GM18907 (cell line): ENCODE measurements around the gene UBA3.
A peak's percentile ranks its signal among the peaks of the same experiment; 100 is the strongest.

Experiments
- ATAC-seq: cut with Tn5 transposase; IDR thresholded peaks from one replicate; pipeline ENCODE4 v1.9.1; 2021; ENCODE audit warnings: mild to moderate bottlenecking, moderate library complexity; ENCODE audit not compliant: unreplicated experiment

The UBA3 gene

DNA sequence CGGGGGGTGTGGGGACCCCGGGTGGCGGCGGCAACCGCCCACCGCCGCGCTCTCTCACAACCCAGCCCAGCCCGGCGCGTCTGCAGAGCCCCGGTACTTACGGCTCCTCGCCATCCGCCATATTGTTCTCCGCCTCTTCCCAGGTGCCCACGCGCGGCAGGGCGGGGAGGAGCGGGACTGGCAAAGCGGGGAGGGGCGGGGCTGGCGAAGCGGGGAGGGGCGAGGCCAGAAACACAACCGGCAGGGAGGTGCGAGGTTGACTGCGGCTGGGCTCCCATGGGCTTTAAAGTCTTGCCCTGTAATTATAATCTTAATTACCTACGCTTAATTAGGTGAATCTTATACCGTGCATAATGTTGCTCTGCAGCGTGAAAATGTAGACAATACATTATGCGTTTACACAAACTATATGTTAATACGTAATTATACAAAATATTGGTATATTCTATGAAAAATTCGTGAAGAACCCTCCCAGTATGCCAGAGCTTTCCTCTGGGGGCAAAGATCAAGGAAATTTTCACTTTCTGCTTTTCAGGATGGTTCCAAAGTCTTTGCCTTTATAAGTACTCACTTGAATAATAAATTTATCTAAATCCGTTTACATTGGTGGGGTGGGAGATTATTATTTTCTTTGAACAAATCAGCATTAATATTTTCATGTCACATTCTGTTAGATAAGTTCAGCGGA is at the start of gene UBA3:
Gene UBA3, minus strand, starts transcription at position 133 of the 688 bp plus-strand sequence. Its CDS starts 12 bp downstream, at position 121.
- ATAC-seq: peak; percentile 53

DNA sequence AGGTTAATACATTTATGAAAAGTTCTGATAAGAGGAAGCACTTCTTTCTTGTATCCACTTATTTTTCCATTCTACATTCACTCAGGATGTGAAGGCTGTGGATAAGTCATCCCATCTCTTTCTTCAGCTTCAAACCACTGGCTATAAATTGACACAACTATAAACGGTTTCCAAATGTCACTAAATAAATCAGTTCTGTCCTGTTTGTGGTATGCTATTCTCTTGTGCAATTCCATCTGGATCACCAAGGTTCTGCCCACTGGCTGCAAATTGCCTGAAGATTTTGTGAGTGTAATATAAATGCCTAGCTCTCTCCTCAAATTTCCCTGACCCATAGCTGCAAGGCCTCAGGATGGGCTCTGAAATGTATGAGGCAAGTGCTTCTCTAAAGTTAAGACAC is 49.4 kb upstream of the UBA3 start:
- no peak for ATAC-seq

DNA sequence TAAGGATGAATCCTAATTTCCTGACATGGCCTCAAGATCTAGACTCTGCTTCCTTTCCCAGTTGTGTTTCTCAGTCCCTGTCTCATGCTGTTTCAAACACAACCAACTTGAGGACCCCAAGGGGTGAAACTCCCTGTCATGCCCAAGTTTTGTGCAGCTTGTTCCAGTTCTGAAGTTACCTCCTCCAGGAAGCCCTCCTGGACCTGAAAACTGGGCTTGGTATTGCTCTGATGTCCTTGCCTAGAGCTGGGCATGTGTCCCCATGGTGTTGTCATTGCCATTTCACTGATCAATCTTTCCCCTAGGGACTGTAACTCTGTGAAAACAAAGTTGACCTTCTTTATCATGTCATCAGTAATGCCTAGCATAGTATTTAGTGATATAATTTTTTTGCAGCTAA is 48.3 kb upstream of the UBA3 start:
- ATAC-seq: no peak

DNA sequence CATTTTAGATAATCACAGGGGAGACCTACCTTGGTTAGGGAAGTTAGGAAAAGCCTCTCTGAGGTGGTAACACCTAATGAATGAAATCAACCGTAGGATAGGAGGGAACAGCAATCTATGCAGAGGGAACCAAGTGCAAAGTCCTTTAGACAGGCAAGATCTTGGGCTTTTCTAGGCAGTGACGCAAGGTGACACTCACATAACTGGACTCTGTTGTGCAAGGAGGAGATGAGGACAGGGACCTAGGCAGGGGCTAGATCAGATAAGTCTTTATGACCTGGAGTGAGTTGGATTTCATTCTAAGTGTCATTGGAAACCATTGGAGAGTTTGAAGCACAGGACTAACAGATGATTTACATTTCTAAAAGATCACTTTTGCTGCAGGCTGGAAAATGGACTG is 46.8 kb upstream of the UBA3 start:
- no peak for ATAC-seq

DNA sequence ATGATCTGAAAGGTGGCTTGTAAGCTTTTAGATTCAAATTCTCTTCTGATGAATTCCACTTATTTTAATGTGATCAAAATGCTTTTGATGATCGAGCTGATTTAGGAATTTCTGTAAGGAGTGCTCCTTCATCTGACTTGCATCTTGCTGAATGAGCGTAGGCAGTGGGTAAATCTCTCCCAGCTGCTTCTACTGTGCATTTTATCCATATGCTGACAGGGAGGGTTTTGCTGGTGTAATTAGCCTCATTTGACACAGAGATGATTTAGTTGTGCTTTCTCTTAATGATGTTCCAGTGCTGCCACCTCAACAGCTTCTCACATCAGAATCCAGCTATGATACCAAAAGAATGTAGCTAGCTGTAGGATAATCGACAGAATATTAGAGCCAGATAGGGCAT is 46.1 kb upstream of the UBA3 start:
- no peak for ATAC-seq

DNA sequence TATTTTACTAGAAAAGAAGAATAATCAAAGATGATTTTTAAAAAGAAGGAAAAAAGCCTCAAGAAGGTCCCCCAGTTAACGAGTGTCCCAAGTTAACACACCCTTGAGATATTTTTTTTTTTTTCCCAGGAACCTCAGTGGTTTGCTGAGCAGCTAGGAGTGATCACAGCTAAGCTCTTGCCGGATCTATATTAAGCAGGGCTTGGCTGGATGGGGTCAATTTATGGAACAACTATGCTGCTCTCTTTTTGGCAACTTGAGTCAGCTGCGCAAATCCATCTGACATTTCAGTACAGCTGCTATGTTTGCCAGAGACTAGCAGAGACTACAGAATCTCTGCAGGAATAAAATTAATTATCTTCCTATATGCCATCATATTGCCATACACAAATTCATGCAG is 42.2 kb upstream of the UBA3 start, which contains the start of gene LMOD3:
Gene LMOD3, minus strand, starts transcription at position 193 of the 400 bp plus-strand sequence. CDS start 209 bp downstream, outside the sequence.
- no peak for ATAC-seq

DNA sequence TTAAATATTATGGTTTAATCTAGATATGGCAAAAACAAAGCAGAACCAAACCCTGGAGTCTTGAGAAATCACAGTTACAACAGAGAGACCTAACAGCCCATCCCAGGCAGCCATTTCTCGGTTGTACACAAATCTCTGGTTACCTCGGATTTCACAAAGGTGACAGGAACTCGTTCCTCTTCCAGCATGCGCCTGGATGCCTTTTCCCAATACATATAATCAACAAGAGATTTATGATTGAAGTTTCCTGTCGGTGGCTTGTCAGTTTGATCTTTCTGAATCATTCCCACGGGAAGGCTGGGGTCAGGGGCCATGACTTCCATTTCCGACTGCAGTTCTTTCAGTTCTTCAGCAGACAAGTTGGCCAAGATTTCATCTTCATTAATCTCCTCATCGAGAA is 41.8 kb upstream of the UBA3 start:
- ATAC-seq: no peak

DNA sequence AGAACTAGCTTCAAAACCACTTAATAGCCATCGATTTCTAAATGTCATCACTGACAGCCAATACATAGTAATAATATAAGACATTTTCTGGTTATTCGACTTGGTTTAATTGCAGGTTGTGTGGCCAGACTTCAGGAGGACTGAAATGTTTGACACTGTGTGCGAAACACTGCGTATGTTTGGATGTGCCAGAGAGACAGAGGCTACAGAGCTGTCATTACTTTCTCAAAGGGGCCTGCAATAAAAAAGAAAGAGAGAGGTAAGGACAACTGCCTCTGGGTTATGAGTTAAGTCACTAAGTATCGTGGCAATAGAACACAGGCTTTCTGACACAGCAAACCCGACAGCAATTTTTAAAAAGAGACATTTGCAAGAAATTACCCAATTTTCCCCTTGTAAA is 41.3 kb upstream of the UBA3 start:
- ATAC-seq: no peak

DNA sequence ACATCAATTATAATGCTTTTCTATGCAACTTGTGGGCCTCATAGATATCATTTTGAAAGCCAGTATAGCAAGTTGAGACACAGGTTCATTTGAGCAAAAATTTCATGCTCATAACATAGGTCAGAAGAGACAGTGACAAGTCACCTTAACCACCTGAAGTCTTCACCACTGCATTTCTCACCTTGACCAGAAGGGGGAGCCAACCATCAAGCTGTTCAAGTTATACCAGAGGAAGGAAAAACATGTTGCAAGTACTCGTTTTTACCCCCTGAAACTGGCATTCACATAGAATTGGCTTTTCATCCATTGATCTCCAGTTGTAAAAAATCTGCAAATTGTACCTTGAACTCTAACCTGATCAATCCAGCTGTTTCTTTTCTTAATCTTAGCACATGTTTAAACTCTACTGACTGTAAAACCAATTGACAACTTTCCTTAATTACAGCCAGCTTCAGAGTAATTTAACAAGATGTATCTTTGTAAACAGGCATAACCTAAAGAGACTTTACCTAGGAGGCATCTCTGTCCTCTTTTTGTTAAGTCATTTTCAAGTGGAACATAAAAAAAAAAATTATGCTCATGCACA is 40.8 kb upstream of the UBA3 start:
- peak; percentile 89 for ATAC-seq

DNA sequence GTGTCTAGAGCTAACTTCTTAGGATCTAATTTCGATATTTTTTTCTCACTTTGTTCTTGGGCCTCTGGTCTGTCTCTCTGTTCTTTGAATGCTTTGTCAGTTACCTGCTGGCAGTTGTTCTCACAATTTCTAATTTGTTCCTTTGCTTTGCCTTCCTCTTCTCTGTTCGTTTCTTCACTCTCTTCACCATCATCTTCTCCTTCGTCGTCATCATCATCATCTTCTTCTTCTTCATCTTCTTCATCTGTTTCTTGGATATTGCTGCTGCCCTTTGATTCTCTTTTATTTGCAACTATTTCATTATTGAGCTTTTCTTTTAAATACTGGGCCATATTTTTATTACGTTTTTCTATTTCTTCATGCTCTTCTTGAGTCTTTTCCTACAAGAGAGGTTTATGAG is 39.5 kb upstream of the UBA3 start:
- no peak for ATAC-seq

DNA sequence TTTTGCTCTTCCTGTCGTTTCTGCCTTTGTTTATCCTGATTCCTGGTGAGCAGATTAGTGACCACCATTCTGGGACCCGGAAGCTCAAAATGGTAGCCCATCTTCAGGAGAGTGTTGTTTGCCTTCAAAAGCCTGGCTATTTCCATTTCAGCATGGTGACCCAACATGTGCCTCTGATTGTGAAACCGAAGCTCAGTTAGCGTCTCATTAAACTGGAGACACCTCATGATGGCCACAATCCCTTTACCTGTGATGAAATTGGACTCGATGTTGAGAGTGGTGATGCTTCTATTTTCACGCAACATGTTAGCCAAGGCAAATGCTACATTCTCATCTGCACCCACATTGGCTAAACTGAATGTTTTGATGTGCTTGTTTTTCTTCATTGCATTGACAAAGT is 39.0 kb upstream of the UBA3 start:
- ATAC-seq: no peak

DNA sequence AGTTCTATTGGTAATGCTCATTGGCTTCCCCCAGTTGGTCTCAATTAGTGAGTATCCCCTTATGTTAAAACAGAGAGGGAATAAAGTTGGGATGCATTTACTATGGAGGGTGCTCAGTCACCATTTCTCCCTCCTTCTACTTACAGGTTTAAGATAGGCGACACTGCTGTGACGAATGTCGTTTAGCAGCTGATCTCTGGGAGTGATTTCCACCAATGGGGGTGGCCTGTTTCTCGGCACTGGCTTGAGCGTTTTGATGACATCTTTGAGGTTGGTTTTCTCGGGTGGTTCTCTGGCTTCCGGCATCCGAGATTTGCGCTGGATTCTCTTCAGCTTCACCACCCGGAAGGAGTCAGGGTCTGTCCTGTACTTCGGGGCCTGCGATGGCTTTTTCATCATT is 38.4 kb upstream of the UBA3 start:
- no peak for ATAC-seq

DNA sequence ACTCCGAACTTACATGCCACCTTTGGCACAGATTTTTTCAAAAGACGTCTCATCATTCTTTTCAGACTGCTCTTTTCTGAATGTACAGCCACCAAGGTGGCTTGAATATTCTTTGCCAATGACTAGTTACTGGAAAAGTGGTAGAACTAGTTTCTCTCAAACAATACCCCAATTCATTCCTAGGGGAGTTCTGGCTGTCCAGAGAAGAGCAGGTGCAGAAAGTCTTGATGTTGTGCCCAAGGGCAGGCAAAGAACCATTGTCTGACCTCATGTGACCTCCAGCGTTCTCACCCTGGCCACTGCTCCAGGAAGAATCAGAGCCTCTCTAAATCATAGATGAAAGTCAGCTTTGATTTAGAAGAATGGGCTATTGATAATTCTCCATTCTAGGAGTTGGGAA is 36.7 kb upstream of the UBA3 start:
- ATAC-seq: no peak

DNA sequence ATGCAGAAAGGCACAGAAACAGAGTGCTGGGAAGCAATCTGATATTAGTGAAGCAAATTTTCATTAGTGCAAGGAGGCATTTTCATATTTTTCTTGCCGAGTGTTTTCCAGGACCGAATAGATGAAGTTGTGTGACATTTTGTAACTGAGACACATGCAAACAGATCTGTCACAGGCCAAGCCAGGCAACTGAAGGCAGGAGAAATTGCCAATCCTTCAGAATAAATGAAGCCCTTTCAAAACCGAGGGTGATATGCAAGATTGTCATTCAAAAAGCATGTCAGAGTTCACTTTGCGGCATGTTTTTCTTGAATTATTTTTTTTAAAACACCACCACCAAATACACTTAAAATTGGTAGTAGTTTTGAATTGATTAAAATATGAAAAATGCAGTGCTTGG is 36.0 kb upstream of the UBA3 start:
- no peak for ATAC-seq

DNA sequence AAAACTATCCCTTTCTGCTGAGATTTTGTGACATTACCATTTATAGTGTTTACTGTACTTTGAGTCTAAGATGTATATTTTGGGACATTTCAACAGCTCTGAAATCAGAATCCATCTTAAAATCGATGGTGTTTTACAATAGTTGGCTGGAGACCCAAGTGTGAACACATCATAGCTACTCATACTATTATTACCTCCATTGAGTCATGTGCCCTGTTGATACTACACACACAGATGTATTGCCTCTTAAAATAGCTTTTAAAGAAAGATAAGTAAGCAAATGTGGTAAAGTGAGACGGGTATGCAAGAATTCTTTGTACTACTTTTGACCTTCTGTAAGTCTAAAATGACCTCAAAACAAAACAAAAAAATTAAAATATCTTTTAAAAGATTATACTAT is 35.6 kb upstream of the UBA3 start:
- no peak for ATAC-seq

DNA sequence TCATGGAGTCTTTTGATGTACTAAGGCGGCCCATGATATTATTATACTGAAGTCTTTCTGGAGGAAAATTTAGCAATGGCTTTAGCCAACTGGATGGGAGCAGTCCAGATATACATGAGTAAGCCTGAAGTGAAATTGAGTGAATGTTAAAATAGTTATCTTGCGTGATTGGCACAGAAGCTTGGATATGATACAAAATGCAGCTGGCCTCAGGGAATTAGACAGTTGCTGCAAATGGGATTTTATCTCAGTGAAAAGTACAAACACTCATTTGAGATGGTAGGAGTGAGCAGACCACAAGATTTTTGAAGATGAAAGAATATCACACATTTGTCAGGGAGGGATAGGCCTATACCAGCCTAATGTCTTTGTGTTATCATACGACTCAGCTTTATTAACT is 33.4 kb upstream of the UBA3 start:
- no peak for ATAC-seq

DNA sequence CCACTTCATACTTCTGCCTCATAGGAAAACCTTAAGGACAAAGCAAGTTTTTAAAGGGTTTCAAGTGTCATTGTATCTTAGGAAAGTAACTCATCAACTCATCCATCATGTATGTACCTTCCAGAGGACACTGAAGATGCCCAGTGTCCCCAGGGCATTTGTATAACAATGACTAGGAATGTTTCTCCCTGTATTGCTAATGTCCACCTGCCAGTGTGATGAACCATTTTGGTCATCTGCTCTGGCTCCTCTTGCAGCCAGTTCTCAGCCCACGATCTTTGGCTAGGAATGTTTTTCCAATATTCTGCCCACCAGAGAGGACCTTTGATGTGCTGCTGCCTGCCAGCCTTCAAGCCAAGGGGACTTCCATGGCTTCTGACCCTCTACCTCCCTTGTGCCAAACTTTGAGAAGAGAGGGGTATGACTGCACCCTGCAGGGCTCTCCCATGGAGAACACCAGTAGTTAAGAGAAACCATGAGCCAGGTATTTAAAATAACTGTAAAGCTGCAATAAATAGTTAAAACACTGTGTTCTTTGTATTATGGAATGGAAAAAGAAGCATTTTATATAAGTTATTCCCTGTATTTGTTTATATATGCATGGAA is 30.9 kb upstream of the UBA3 start:
- no peak for ATAC-seq

DNA sequence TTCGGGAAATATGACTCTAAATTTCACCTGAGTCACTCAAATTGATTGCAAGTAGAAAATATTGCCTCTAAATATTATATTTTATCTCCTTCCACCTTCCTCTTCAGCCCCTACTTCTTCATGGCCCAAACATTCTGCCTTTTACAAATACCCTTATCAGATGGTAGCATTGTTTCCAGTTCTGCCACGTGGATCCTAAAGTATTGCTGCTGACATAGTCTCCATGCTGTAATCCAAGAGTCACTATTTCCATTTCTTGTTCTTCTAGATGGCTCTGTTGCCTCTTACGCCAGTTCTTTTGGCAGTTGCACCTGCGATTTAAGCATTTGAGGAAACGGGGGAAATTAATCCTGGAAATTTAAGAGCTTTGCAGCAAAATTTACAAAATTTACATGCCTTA is 28.6 kb upstream of the UBA3 start:
- ATAC-seq: no peak

DNA sequence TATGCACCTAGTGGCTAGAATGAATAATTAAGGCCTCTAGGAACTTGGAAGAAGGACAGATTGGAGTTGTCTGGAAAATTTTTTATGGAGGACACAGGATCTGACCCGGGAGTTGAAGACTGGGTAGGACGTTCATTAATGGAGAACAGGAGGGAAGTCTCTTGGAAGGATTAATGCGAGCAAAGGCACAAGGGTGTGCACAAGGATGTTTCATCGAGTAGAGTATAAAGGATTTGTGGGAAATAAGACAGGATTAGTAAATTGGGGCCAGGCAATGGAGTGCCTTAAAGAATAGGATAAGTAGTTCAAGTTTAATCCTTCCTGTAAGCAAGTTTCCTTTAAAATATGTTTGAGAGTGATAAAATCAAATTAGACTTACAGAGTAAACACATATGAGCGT is 27.7 kb upstream of the UBA3 start:
- ATAC-seq: no peak

DNA sequence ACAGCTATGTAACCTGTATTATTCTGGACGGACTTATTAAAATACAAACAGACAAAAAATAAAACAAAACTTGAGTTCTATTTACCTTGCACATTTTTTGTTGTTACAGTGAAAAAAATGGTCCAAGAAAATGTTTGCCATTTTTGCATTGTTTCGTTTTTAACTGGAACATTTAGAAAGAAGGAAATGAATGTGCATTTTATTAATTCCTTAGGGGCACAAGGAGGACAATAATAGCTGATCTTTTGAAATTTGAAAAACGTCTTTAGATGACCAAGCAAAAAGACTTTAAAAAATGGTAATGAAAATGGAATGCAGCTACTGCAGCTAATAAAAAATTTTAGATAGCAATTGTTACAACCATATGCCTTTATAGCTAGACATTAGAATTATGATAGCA is 25.2 kb upstream of the UBA3 start:
- ATAC-seq: no peak

DNA sequence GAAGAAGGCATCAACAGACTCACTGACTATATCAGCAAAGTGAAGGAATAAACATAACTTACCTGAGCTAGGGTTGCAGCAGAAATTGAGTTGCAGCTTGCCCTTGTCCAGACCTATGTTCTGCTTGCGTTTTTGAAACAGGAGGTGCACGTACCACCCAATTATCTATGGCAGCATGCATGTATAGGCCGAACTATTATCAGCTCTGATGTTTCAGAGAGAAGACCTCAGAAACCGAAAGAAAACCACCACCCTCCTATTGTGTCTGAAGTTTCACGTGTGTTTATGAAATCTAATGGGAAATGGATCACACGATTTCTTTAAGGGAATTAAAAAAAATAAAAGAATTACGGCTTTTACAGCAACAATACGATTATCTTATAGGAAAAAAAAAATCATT is 24.4 kb upstream of the UBA3 start:
- ATAC-seq: no peak

DNA sequence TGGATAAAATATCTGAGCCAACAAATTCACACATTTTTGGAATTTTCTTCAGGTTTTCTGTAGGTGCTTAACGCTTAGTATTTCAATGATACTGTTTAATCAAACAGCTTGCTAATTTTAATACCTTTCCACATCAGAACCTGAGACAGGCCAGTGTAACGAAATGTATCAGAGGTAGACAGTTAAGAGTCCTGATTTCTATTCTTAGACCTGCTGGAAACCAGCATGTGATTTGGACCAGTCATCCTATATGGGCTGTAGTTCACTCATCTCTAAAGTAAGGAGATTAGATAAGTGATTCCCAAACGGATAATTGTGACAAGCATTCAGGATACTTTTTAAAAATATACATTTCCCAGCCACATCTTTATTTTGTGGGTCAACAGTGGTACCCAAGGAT is 23.0 kb upstream of the UBA3 start:
- no peak for ATAC-seq

DNA sequence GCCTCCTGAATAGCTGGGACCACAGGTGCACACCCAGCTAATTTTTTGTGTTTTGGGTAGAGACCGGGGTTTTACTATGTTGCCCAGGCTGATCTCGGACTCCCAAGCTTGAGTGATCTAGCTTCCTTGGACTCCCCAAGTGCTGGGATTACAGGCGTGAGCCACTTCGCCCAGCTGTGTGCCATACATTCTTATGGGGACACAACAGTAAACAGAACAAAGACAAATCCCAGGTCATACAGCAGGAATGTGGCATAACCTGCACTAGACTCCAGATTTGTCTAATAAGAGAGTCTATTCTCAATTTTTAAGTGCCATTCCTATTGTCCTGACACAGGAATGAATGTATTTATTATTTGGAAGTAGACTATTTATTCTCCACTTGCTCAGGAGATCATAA is 22.2 kb upstream of the UBA3 start:
- no peak for ATAC-seq
